Heart left ventricle (tissue), 13 donors: ENCODE measurements around the gene GHSR.

Experiments used
- POLR2A ChIP-seq, 2 donors: fragments of 450-650 bp; IDR thresholded peaks; one replicate each; pipeline ENCODE4 v1.6.1; 2017; ENCODE audit warnings: antibody characterized with exemption in 2 of 2, mild to moderate bottlenecking in 2 of 2, moderate library complexity in 2 of 2
- TF ChIP-seq, protein P1 (sequence below), 12 donors: fragments of 200-600 bp; sonication (generic) in 4 of 12; IDR thresholded peaks; one replicate each; pipeline versions ENCODE4 v1.5.0 to v1.8.0; 2018 to 2022; ENCODE audit warnings: antibody characterized with exemption in 12 of 12, mild to moderate bottlenecking in 5 of 12
- donor health status: ischemic (EF 13 %, LVEDD 7.1; RV severe dilation, severe dysfunction).
- donor health status: DM: no; HTN: yes; CAD: no.
- donor health status: DM: no; HTN: no; CAD: no.
- donor health status: ischemic (EF 25% LVEDD 6.9; RV normal size, moderate dysfunction).
- donor health status: ischemic (EF 25% LVEDD 5.7; RV mildly dilated, moderate dysfunction).
- donor health status: ischemic (EF 35%, LVEDD 5.7; RV mildly dilated, moderate dysfunction).
- donor health status: nonischemic (EF 11% LVEDD 7.7; RV severe dilation, severe dysfunction).
- donor health status: DM: yes; HTN: yes; CAD: no.
- donor health status: PGD.
- donor health status: ischemic (EF 29% LVEDD 5.4; RV normal size, mild dysfunction).
- donor health status: nonischemic (EF 23%, LVEDD 6.1; RV moderate dilation, normal function).

DNA sequence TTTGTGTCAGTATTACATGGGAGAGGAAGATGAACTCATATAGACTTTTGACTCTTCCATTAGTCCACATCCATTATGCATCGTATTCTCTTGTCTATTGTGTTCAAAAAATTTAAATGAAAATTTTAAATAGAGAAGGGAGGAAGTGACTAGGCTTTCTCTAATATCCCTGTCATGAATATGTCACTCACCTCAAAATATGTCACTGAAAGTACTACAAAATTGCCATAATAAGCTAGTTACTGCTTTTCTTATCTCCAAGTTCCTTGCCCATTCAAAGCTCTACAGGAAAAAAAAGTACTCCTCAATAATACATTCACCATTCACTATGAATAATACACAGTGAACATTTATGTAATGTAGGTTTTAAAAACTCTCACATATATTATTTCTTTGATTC, 22.3 kb upstream of the GHSR start:
- TF ChIP-seq, protein P1, sequence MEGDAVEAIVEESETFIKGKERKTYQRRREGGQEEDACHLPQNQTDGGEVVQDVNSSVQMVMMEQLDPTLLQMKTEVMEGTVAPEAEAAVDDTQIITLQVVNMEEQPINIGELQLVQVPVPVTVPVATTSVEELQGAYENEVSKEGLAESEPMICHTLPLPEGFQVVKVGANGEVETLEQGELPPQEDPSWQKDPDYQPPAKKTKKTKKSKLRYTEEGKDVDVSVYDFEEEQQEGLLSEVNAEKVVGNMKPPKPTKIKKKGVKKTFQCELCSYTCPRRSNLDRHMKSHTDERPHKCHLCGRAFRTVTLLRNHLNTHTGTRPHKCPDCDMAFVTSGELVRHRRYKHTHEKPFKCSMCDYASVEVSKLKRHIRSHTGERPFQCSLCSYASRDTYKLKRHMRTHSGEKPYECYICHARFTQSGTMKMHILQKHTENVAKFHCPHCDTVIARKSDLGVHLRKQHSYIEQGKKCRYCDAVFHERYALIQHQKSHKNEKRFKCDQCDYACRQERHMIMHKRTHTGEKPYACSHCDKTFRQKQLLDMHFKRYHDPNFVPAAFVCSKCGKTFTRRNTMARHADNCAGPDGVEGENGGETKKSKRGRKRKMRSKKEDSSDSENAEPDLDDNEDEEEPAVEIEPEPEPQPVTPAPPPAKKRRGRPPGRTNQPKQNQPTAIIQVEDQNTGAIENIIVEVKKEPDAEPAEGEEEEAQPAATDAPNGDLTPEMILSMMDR (IDR thresholded peaks at IDR 0.05) = no peak
- no peak for TF ChIP-seq POLR2A (IDR thresholded peaks at IDR 0.05)
